Tibial nerve (tissue), 4 donors: Measurements from ENCODE around the gene RPL38.

Experiments used
- CTCF ChIP-seq, 5 experiments: fragments of 200-600 bp in 3 of 5; fragments of 450-650 bp in 2 of 5; sonication (generic) in 3 of 5; IDR thresholded peaks; one replicate each; pipeline ENCODE4 v1.5.1; 2016 to 2019; ENCODE audit warnings: antibody characterized with exemption in 5 of 5, mild to moderate bottlenecking in 3 of 5, moderate library complexity in 2 of 5
- EP300 ChIP-seq, 2 donors: sonication (generic); formaldehyde crosslinking; IDR thresholded peaks; one replicate each; pipeline ENCODE4 v1.6.1; 2017; ENCODE audit warnings: antibody characterized with exemption in 2 of 2, mild to moderate bottlenecking in 1 of 2
- POLR2A ChIP-seq, 2 donors: fragments of 450-650 bp; IDR thresholded peaks; one replicate each; pipeline ENCODE4 v1.6.1; 2017; ENCODE audit warnings: antibody characterized with exemption in 2 of 2, mild to moderate bottlenecking in 2 of 2, moderate library complexity in 2 of 2

- TF ChIP-seq CTCF (IDR thresholded peaks at IDR 0.05) (no peak), EP300 (IDR thresholded peaks at IDR 0.05) (no peak), POLR2A (IDR thresholded peaks at IDR 0.05) (no peak)
These were observed 5.7 kb upstream of the RPL38 start for GRCh38 chr17:74197801-74198200.
